Loucy (cell line): ENCODE measurements around the gene BLOC1S6.

Experiments used
- H2AFZ ChIP-seq: fragments of 200-600 bp; sonication (generic); 2 replicates; pipeline ENCODE4 v1.6.0; 2016; ENCODE audit warnings: antibody characterized with exemption, mild to moderate bottlenecking, low read length, moderate library complexity
- H3F3A ChIP-seq: fragments of 200-600 bp; 2 replicates; pipeline ENCODE4 v1.6.0; 2016; ENCODE audit warnings: antibody characterized with exemption, low read depth, mild to moderate bottlenecking
- H3K27me3 ChIP-seq: fragments of 200-600 bp; sonication (generic); 2 replicates; pipeline ENCODE4 v1.6.1; 2014; ENCODE audit warnings: low read length, mild to moderate bottlenecking; ENCODE audit not compliant: insufficient read depth, poor library complexity, severe bottlenecking
- H3K36me3 ChIP-seq: fragments of 200-600 bp; sonication (generic); 2 replicates; pipeline ENCODE4 v1.6.1; 2016; ENCODE audit warnings: low read length; ENCODE audit not compliant: insufficient read depth
- H3K4me1 ChIP-seq: fragments of 200-600 bp; sonication (generic); 2 replicates; pipeline ENCODE4 v1.5.1; 2014; ENCODE audit warnings: low read length, mild to moderate bottlenecking; ENCODE audit not compliant: insufficient read depth, poor library complexity, severe bottlenecking
- H3K4me2 ChIP-seq: fragments of 200-600 bp; sonication (generic); 2 replicates; pipeline ENCODE4 v1.6.0; 2014; ENCODE audit warnings: antibody characterized with exemption, low read length, low read depth, mild to moderate bottlenecking; ENCODE audit not compliant: poor library complexity, severe bottlenecking
- H3K4me3 ChIP-seq: fragments of 200-600 bp; sonication (generic); 2 replicates; pipeline ENCODE4 v1.5.1; 2014; ENCODE audit warnings: low read length, mild to moderate bottlenecking, mixed read lengths; ENCODE audit not compliant: poor library complexity, severe bottlenecking
- H3K79me2 ChIP-seq: fragments of 200-600 bp; sonication (generic); 2 replicates; pipeline ENCODE4 v1.6.1; 2014; ENCODE audit warnings: low read length; ENCODE audit not compliant: insufficient read depth
- H3K9ac ChIP-seq: fragments of 200-600 bp; sonication (generic); 2 replicates; pipeline ENCODE4 v1.6.0; 2014; ENCODE audit warnings: mild to moderate bottlenecking, low read depth, low read length, moderate library complexity; ENCODE audit not compliant: poor library complexity, severe bottlenecking
- H3K9me2 ChIP-seq: fragments of 200-600 bp; sonication (generic); replicated peaks from 2 replicates; pipeline ENCODE4 v1.6.1; 2016; ENCODE audit warnings: low read depth, low read length, mixed read lengths
- H3K9me3 ChIP-seq: fragments of 200-600 bp; sonication (generic); 2 replicates; pipeline ENCODE4 v1.6.1; 2014; ENCODE audit warnings: mild to moderate bottlenecking, antibody characterized with exemption, low read length, low read depth; ENCODE audit not compliant: insufficient read depth
- H4K20me1 ChIP-seq: fragments of 200-600 bp; sonication (generic); 2 replicates; pipeline ENCODE4 v1.6.0; 2014; ENCODE audit warnings: antibody characterized with exemption, low read length, mild to moderate bottlenecking; ENCODE audit not compliant: insufficient read depth, poor library complexity, severe bottlenecking
- CTCF ChIP-seq: fragments of 200-600 bp; sonication (generic); conservative IDR thresholded peaks from 2 replicates; pipeline ENCODE4 v1.5.1; 2014; ENCODE audit warnings: mild to moderate bottlenecking, antibody characterized with exemption, low read length
- EZH2phosphoT487 ChIP-seq: fragments of 200-600 bp; IDR thresholded peaks from 2 replicates; pipeline ENCODE4 v1.6.1; 2018; ENCODE audit warnings: antibody characterized with exemption, mild to moderate bottlenecking, moderate library complexity, borderline replicate concordance

The BLOC1S6 gene

GRCh38 chr15:45644437-45644836 is 57.3 kb downstream of the BLOC1S6 start:
- no peak for TF ChIP-seq CTCF
- TF ChIP-seq EZH2phosphoT487 = no peak
- Histone ChIP-seq H3K4me2 (no peak overlapping the region), H3K79me2 (no peaks in the 10 kb centered on the region), H3K9me3 (no peaks in the 10 kb centered on the region), H3K27me3 (no peaks in the 10 kb centered on the region), H3K9ac (no peak overlapping the region), H2AFZ (no peak overlapping the region), H4K20me1 (no peaks in the 10 kb centered on the region), H3K9me2 (no peaks in the 10 kb centered on the region), H3K4me1 (no peaks in the 10 kb centered on the region), H3K36me3 (no peaks in the 10 kb centered on the region), H3K4me3 (no peak overlapping the region), H3F3A (no peaks in the 10 kb centered on the region)

DNA sequence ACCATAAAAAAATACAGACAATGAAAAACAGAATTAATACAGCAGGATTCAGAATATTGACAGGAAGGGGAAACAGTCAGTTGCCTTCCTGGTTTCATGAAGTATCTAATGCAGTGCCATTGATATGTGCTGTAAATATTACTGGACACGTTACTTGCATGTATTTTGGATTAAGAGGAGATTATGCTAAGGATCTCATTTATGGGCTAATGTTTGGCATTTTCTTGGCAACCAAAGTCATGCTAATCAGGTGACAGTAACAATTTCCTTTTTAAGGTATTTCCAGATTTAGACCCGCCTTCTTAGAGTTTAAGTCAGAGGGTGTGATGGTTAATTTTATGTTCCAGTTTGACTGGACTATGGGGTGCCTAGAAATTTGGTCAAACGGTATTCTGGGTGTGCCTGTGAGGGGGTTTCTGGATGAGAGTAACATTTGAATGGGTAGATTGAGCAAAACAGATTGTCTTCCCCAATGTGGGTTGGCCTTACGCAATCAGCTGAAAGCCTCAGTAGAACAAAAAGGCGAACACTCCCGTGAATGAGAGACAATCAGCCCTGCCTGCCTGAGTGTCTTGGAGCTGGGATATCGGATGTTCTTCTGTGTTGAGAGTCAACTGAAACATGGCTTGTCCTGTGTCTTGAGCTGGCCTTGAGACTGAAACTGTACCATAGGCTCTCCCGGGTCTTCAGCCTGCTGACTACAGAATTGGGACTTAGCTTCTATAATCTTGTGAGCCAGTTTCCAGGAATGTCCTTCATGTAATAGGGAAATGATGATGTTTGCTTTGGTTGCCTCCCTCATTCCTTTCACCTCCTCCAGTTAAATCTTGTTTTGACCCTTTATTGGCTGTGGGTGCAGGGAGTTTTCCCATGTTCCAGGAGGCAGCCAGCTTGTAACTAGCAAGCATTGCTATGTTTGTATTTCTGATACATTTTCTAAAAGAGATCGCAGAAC is 58.1 kb downstream of the BLOC1S6 start:
- H3K79me2 ChIP-seq = no peaks in the 10 kb centered on the region
- no peaks in the 10 kb centered on the region for H3F3A ChIP-seq
- no peaks in the 10 kb centered on the region for H4K20me1 ChIP-seq
- no peak overlapping the region for H2AFZ ChIP-seq
- H3K4me3 ChIP-seq = no peak overlapping the region
- TF ChIP-seq CTCF = no peak
- TF ChIP-seq EZH2phosphoT487 = no peak
- no peak overlapping the region for H3K4me2 ChIP-seq
- no peaks in the 10 kb centered on the region for H3K9me2 ChIP-seq
- no peaks in the 10 kb centered on the region for H3K36me3 ChIP-seq
- no peaks in the 10 kb centered on the region for H3K9me3 ChIP-seq
- no peaks in the 10 kb centered on the region for H3K27me3 ChIP-seq
- H3K4me1 ChIP-seq = no peaks in the 10 kb centered on the region
- no peak overlapping the region for H3K9ac ChIP-seq

DNA sequence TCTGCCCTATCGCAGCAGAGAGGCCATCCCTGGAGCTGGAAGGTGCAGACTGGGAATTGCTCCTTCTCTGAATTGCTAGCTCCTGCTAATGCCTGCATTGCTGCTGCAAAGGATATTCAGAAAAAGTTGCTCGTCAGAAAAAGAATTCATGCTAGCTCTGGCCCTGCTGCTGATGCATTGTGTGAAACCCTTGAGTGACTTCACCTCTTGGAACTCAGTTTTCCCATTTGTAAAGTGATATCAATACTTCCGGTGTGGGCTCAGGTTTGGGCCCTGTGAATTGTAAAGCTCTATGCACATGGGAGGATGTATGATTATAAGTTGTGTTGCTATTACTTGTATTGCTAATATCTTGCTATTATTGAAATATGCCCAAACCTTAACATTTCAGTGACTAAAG is 59.0 kb downstream of the BLOC1S6 start:
- Histone ChIP-seq H3K79me2 (no peaks in the 10 kb centered on the region), H3K9ac (no peak overlapping the region), H3F3A (no peaks in the 10 kb centered on the region), H3K4me3 (no peak overlapping the region), H2AFZ (no peak overlapping the region), H3K4me2 (no peak overlapping the region), H3K9me3 (no peaks in the 10 kb centered on the region), H3K9me2 (no peaks in the 10 kb centered on the region), H3K27me3 (no peaks in the 10 kb centered on the region), H4K20me1 (no peaks in the 10 kb centered on the region), H3K36me3 (no peaks in the 10 kb centered on the region), H3K4me1 (no peaks in the 10 kb centered on the region)
- TF ChIP-seq EZH2phosphoT487 (no peak), CTCF (no peak)
